ENCODE results near the gene ZDHHC22. TPM values are rescaled to one million over a fixed set of nuclear protein-coding genes. Genes with fewer than 3 reads are reported as not detected.

The ZDHHC22 gene
- total and polyA plus RNA-seq, 2 of the 13 experiments (the other 11 are each of a cell fraction or from before 2014, with no cell fraction given), result not detected

DNA sequence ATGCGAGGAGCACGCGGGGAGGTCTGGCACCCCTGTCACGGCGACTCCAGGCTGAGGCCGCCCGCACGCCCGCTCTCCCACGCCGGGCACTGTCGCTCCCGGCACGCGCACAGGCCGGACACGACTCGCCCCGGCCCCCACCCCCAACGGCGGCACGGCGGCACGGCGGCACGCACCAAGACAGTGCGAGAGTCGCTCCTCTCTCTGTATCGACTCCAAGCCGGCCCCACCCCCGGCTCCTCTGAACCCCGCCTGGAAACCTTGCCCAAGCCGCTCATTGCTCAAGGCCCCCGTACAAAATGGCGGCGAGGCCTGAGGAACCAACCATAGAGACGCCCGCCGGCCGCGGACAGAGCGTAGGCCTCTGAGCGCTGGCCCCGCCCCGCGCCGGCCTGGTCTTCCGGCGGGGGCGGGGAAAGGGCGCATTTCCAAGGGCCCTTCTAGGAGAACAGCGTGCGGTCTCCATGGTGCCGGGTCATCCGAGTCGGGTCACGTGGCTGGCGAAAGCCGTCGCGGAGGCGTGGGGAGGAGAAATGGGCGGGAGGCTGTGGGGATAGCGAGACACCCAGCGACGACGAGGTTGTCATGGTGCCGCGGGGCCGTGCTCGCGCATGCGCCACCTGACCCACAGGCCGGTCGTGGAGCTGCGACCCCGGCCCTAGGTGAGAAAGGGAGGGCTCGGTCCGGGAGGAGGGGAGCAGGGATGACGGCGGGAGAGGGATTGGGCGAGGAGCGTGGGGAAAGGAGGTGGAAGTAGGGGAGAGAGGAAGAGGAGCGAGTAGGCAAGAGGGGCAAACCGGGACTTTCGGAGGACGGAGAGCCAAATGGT, 43.7 kb downstream of the ZDHHC22 start, which contains the start of gene CIPC (continued):
- TF ChIP-seq PAX8 (CRISPR knock-in tag; IDR thresholded peaks at IDR 0.05; ENCODE audit: borderline replicate concordance), result no peak
- TF ChIP-seq ZBTB8A (CRISPR knock-in tag; IDR thresholded peaks at IDR 0.05; ENCODE audit: borderline replicate concordance, low read depth), result no peak; the same call in 1 of the 2 replicates
- TF ChIP-seq AGO1 (IDR thresholded peaks at IDR 0.05; ENCODE audit: low read depth, low read length, poor library complexity, severe bottlenecking), result peak; percentile 37
- TF ChIP-seq, protein P1, sequence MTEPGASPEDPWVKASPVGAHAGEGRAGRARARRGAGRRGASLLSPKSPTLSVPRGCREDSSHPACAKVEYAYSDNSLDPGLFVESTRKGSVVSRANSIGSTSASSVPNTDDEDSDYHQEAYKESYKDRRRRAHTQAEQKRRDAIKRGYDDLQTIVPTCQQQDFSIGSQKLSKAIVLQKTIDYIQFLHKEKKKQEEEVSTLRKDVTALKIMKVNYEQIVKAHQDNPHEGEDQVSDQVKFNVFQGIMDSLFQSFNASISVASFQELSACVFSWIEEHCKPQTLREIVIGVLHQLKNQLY (CRISPR knock-in tag; IDR thresholded peaks at IDR 0.05), result peak; percentile 51; the same call in 1 of the 2 replicates
- TF ChIP-seq SRY (CRISPR knock-in tag; IDR thresholded peaks at IDR 0.05), result 0 out of 2 replicates have a peak, but pooled peaks have one; percentile 33
- TF ChIP-seq ZFYVE20 (CRISPR knock-in tag; IDR thresholded peaks at IDR 0.05; ENCODE audit: borderline replicate concordance, low read depth), result no peak
- peak; percentile 25 to 43; a peak in 1 of 4 replicates for TF ChIP-seq EP300 (IDR thresholded peaks at IDR 0.05; ENCODE audit: low read depth in 2 of 2, low read length in 2 of 2)
- no peak for TF ChIP-seq EP300 (CRISPR knock-in tag; IDR thresholded peaks at IDR 0.05; ENCODE audit: borderline replicate concordance)
- TF ChIP-seq, protein P2, sequence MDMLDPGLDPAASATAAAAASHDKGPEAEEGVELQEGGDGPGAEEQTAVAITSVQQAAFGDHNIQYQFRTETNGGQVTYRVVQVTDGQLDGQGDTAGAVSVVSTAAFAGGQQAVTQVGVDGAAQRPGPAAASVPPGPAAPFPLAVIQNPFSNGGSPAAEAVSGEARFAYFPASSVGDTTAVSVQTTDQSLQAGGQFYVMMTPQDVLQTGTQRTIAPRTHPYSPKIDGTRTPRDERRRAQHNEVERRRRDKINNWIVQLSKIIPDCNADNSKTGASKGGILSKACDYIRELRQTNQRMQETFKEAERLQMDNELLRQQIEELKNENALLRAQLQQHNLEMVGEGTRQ (IDR thresholded peaks at IDR 0.05; ENCODE audit: low read depth, low read length), result peak; percentile 92
- TF ChIP-seq, protein P2 (CRISPR knock-in tag; IDR thresholded peaks at IDR 0.05; ENCODE audit: borderline replicate concordance), result peak; percentile 97; the same call in 1 of the 2 replicates
- TF ChIP-seq PITX1 (CRISPR knock-in tag; IDR thresholded peaks at IDR 0.05), result peak; percentile 32
- TF ChIP-seq, protein P3, sequence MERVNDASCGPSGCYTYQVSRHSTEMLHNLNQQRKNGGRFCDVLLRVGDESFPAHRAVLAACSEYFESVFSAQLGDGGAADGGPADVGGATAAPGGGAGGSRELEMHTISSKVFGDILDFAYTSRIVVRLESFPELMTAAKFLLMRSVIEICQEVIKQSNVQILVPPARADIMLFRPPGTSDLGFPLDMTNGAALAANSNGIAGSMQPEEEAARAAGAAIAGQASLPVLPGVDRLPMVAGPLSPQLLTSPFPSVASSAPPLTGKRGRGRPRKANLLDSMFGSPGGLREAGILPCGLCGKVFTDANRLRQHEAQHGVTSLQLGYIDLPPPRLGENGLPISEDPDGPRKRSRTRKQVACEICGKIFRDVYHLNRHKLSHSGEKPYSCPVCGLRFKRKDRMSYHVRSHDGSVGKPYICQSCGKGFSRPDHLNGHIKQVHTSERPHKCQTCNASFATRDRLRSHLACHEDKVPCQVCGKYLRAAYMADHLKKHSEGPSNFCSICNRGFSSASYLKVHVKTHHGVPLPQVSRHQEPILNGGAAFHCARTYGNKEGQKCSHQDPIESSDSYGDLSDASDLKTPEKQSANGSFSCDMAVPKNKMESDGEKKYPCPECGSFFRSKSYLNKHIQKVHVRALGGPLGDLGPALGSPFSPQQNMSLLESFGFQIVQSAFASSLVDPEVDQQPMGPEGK (CRISPR knock-in tag; IDR thresholded peaks at IDR 0.05), result peak; percentile 74
- TF ChIP-seq, protein P4, sequence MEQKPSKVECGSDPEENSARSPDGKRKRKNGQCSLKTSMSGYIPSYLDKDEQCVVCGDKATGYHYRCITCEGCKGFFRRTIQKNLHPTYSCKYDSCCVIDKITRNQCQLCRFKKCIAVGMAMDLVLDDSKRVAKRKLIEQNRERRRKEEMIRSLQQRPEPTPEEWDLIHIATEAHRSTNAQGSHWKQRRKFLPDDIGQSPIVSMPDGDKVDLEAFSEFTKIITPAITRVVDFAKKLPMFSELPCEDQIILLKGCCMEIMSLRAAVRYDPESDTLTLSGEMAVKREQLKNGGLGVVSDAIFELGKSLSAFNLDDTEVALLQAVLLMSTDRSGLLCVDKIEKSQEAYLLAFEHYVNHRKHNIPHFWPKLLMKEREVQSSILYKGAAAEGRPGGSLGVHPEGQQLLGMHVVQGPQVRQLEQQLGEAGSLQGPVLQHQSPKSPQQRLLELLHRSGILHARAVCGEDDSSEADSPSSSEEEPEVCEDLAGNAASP (CRISPR knock-in tag; IDR thresholded peaks at IDR 0.05; ENCODE audit: borderline replicate concordance), result no peak; the same call in none of the 2 replicates
- TF ChIP-seq PTBP1 (IDR thresholded peaks at IDR 0.05; ENCODE audit: low read depth, low read length, poor library complexity, severe bottlenecking), result peak; percentile 42
- TF ChIP-seq KDM2A (CRISPR knock-in tag; IDR thresholded peaks at IDR 0.05; ENCODE audit: borderline replicate concordance, low read depth), result peak; percentile 49
- no peak for TF ChIP-seq ZFP37 (CRISPR knock-in tag; IDR thresholded peaks at IDR 0.05; ENCODE audit: borderline replicate concordance)
- TF ChIP-seq ASH2L (IDR thresholded peaks at IDR 0.05; ENCODE audit: insufficient read length, low read depth, low read length), result peak; percentile 90
- peak; percentile 42 for TF ChIP-seq PHF5A (CRISPR knock-in tag; IDR thresholded peaks at IDR 0.05; ENCODE audit: low read depth, unreplicated experiment)
- peak; percentile 57; the same call in 1 of the 2 replicates for TF ChIP-seq KDM5A (IDR thresholded peaks at IDR 0.05; ENCODE audit: borderline replicate concordance, low read length)
- no peak for TF ChIP-seq ZNF7 (CRISPR knock-in tag; IDR thresholded peaks at IDR 0.05)
- no peak for TF ChIP-seq SMARCE1 (IDR thresholded peaks at IDR 0.05; ENCODE audit: borderline replicate concordance)
- TF ChIP-seq DR1 (CRISPR knock-in tag; IDR thresholded peaks at IDR 0.05), result peak; percentile 67
- TF ChIP-seq ZNF234 (CRISPR knock-in tag; conservative IDR thresholded peaks at IDR 0.05), result peak; percentile 54; the same call in 1 of the 2 replicates

Data from HepG2 (cell line).